Activated naive CD4-positive, alpha-beta T cell treated with anti-CD3 and anti-CD28 coated beads for 36 hours (primary cell): Measurements from ENCODE around the gene TMEM145. TPM values are rescaled to one million over a fixed set of nuclear protein-coding genes. Genes with fewer than 3 reads are reported as not detected.

Experiments
- CTCF ChIA-PET: fragments of 350-600 bp; sonication (Branson Sonifier 250); formaldehyde crosslinking; loops from one replicate; lab custom pipeline; 2021; ENCODE audit warnings: antibody characterized with exemption; lab: Charles Lee
- DNase-seq: peaks from one replicate; pipeline ENCODE4 v3.0.0-alpha.2; 2020
- H3K27ac Mint-ChIP-seq: one replicate; pipeline ENCODE4 v1.8.0; 2021; ENCODE audit warnings: mild to moderate bottlenecking, mixed read lengths
- H3K27me3 Mint-ChIP-seq: one replicate; pipeline ENCODE4 v1.8.0; 2021; ENCODE audit warnings: low read depth, mixed read lengths
- H3K36me3 Mint-ChIP-seq: one replicate; pipeline ENCODE4 v1.8.0; 2021; ENCODE audit warnings: low read depth, mixed read lengths
- H3K4me1 Mint-ChIP-seq: one replicate; pipeline ENCODE4 v1.8.0; 2021; ENCODE audit warnings: low read depth, mixed read lengths
- H3K4me3 Mint-ChIP-seq: one replicate; pipeline ENCODE4 v1.8.0; 2021; ENCODE audit warnings: mild to moderate bottlenecking, moderate library complexity, mixed read lengths
- H3K9me3 Mint-ChIP-seq: one replicate; pipeline ENCODE4 v1.8.0; 2021; ENCODE audit warnings: mixed read lengths
- intact Hi-C: fragments of 100-400 bp; cut with micrococcal nuclease; formaldehyde crosslinking; loops from one replicate; pipeline ENCODE4 v1.15.1; 2023
- total RNA-seq, 2 experiments: library from RNA; stranded (reverse); gene quantifications; one replicate each; pipeline ENCODE4 v1.2.3, GENCODE V29; 2021

The TMEM145 gene
- total RNA-seq, 2 experiments from 2014 or later, result not detected

DNA sequence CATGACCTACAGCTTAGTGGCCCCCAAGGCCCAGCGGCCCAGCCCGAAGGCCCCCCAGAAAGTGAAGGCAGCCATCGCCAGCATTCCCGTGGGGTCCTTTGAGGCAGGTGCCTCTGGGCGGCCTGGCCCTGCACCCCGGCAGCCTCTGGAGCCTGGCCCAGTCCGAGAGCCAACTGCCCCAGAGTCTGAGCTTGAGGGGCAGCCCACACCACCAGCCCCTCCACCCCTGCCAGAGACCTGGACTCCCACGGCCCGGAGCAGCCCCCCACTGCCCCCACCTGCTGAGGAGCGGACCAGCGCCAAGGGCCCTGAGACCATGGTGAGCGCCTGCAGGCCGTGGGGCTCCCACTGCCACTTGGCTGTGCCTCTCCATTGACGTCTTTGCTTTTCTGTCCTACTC lies 20.1 kb upstream of the TMEM145 start:
- intact Hi-C loops, result no loop called here
- H3K27ac Mint-ChIP-seq, result no peak overlapping the region
- no peak for DNase-seq
- no peaks in the 10 kb centered on the region for H3K9me3 Mint-ChIP-seq
- H3K36me3 Mint-ChIP-seq, result peaks cover 9% of the 10 kb centered on the region
- CTCF ChIA-PET, result interaction anchor here (0.6 to 2.3 kb wide), 4 partner anchors 14 to 191 kb away, joined by 3 to 6 read pairs (median 4); no protein-coding TSS in a partner anchor
- no peaks in the 10 kb centered on the region for H3K27me3 Mint-ChIP-seq
- no peak overlapping the region for H3K4me3 Mint-ChIP-seq
- H3K4me1 Mint-ChIP-seq, result peaks cover 4% of the 10 kb centered on the region

DNA sequence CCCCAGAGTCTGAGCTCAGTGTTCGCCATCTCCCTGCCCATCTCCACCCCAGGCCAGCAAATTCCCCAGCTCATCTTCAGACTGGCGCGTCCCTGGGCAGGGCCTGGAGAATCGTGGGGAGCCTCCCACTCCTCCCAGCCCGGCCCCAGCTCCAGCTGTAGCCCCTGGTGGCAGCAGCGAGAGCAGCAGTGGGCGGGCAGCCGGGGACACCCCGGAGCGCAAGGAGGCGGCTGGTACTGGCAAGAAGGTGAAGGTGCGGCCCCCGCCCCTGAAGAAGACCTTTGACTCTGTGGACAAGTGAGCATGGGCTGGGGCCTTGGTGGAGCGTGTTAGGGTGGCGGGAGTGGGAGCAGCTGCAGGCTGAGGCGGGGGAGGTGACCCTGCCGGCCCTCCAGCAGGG lies 19.6 kb upstream of the TMEM145 start:
- Mint-ChIP-seq H3K36me3 (peaks cover 9% of the 10 kb centered on the region), H3K4me1 (peaks cover 4% of the 10 kb centered on the region), H3K9me3 (no peaks in the 10 kb centered on the region), H3K27ac (no peak overlapping the region), H3K4me3 (no peak overlapping the region), H3K27me3 (no peaks in the 10 kb centered on the region)
- no peak for DNase-seq
- CTCF ChIA-PET, result interaction anchor here (0.6 to 1.1 kb wide), 3 partner anchors 38 to 191 kb away, joined by 3 to 4 read pairs (median 4); no protein-coding TSS in a partner anchor
- intact Hi-C loops, result no loop called here

DNA sequence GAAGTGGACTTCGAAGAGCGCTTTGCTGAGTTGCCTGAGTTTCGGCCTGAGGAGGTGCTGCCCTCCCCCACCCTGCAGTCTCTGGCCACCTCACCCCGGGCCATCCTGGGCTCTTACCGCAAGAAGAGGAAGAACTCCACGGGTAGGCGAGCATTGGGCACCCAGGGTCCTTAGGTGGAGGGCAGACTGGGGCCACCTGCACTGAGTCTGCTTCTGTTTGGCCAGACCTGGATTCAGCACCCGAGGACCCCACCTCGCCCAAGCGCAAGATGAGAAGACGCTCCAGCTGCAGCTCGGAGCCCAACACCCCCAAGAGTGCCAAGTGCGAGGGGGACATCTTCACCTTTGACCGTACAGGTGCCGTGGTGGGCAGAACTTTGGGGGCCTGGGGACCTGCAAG lies 19.2 kb upstream of the TMEM145 start:
- CTCF ChIA-PET, result interaction anchor here (1.1 kb wide), 1 partner anchor 192 kb away, joined by 3 read pairs; no protein-coding TSS in a partner anchor
- Mint-ChIP-seq H3K4me1 (peaks cover 4% of the 10 kb centered on the region), H3K9me3 (no peaks in the 10 kb centered on the region), H3K36me3 (peaks cover 9% of the 10 kb centered on the region), H3K4me3 (no peak overlapping the region), H3K27ac (no peak overlapping the region), H3K27me3 (no peaks in the 10 kb centered on the region)
- DNase-seq, result no peak
- intact Hi-C loops, result no loop called here

DNA sequence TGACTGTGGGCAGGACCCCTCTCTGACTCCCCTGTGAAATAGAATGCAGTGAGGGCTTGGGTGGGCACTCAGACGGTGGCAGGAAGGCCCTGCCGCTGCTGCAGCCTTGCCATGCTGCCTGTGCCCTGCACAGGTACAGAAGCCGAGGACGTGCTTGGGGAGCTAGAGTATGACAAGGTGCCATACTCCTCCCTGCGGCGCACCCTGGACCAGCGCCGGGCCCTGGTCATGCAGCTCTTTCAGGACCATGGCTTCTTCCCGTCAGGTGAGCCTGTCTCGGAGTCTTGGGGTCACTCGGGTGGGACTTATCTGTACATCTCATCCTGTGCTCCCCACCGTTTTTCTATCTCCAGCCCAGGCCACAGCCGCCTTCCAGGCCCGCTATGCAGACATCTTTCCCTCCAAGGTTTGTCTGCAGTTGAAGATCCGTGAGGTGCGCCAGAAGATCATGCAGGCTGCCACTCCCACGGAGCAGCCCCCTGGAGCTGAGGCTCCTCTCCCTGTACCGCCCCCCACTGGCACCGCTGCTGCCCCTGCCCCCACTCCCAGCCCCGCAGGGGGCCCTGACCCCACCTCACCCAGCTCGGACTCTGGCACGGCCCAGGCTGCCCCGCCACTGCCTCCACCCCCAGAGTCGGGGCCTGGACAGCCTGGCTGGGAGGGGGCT lies 18.5 kb upstream of the TMEM145 start:
- H3K36me3 Mint-ChIP-seq, result peaks cover 9% of the 10 kb centered on the region

DNA sequence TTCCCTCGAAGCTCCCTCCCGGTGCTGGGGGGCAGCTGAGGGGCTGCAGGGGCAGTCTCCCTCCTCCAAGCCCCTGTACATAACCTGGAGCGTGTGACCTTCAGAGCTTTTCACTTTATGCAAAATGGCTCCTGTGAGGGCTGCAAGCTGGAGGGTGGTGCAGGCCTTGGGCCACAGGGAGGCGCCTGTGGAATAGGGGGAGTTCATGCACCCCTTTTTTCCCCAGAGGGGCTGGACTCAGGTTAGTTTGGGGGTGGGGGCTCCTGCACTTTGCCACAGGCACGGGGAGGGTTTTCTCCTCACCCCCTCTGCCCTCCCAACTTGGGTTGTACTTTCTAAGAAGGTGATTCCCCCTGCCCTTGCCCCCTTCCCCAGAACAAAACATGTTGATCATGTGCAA lies 17.8 kb upstream of the TMEM145 start:
- CTCF ChIA-PET, result interaction anchor here (1.3 to 1.8 kb wide), 3 partner anchors 10 to 163 kb away, joined by 4 to 6 read pairs (median 4); partner anchors contain the start of gene POU2F2
- H3K27ac Mint-ChIP-seq, result no peak overlapping the region
- H3K9me3 Mint-ChIP-seq, result no peaks in the 10 kb centered on the region
- intact Hi-C loops, result no loop called here
- H3K27me3 Mint-ChIP-seq, result no peaks in the 10 kb centered on the region
- peaks cover 7% of the 10 kb centered on the region for H3K36me3 Mint-ChIP-seq
- no peak for DNase-seq
- H3K4me3 Mint-ChIP-seq, result no peak overlapping the region
- H3K4me1 Mint-ChIP-seq, result peaks cover 4% of the 10 kb centered on the region

More for the DNA sequence above, 18.5 kb upstream of the TMEM145 start:
- H3K4me3 Mint-ChIP-seq, result no peak overlapping the region
- no peak overlapping the region for H3K27ac Mint-ChIP-seq
- no peaks in the 10 kb centered on the region for H3K27me3 Mint-ChIP-seq
- CTCF ChIA-PET, result interaction anchor here (1.3 to 1.8 kb wide), 2 partner anchors 9 to 162 kb away, joined by 4 read pairs; partner anchors contain the start of gene POU2F2
- no peaks in the 10 kb centered on the region for H3K9me3 Mint-ChIP-seq
- peaks cover 4% of the 10 kb centered on the region for H3K4me1 Mint-ChIP-seq
- intact Hi-C loops, result no loop called here
- no peak for DNase-seq

DNA sequence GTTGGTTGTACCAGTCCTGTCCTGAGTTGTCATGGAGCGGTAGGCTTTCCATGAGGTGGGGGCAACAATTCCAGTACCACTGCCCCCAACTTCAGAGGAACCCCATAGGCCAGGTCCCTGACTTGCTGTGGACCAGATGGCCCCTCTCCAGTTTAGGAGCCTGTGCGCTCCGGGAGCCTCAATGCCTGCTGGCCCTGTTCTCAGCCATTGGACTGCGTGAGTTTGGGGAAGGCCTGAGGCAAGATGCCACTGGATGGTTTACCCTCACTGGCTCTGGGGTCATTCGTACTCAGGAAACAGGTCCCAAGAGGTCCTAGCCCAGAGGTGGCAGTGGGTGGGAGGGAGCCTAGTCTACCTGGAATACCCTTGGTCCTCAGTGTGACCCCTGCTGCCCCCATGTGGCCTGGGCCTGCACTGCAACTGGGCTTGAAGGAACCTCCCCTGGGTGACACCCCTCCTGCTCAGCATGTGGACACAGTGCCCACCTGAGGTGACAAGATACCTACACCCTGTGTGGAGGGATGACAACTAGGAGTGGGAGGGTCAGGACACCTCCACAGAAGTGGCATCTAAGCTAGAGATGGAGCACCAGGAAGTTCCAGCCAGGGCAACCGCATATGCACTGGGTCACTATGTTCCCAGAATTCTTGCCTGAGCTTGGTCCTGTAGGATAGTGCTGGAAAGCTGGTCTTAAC lies 17.1 kb upstream of the TMEM145 start:
- H3K9me3 Mint-ChIP-seq, result no peaks in the 10 kb centered on the region
- no peaks in the 10 kb centered on the region for H3K27me3 Mint-ChIP-seq
- no peak overlapping the region for H3K27ac Mint-ChIP-seq
- CTCF ChIA-PET, result interaction anchor here (0.8 to 1.9 kb wide), 12 partner anchors 9 to 191 kb away, joined by 3 to 8 read pairs (median 4); partner anchors contain the start of genes POU2F2 and ZNF526
- intact Hi-C loops, result loop anchor here (1.0 to 2.0 kb wide), 2 partner anchors 13 to 163 kb away; no protein-coding TSS in a partner anchor
- H3K4me1 Mint-ChIP-seq, result peaks cover 4% of the 10 kb centered on the region
- no peak overlapping the region for H3K4me3 Mint-ChIP-seq
- peaks cover 7% of the 10 kb centered on the region for H3K36me3 Mint-ChIP-seq
- DNase-seq, result peak; percentile 95

DNA sequence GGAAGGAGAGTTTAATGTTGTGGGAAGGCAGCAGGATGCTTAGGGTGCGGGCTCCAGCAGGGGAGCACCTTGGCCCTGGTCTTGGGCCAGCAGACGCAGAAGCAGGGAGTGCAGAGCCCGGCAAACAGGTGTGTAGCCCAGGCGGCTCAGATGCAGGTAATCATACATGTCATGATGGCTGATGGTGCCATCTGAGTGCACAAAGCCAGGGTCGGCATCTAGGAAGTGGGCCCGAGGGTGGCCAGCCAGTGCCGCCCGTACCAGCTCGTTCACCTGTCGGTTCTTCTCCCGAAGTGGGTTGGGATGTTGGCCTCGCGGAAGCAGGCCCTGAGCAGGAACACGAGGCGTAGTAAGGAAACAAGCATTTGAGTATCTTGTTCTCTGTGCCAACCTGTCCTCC lies 16.1 kb upstream of the TMEM145 start:
- Mint-ChIP-seq H3K27me3 (no peaks in the 10 kb centered on the region), H3K4me1 (peaks cover 8% of the 10 kb centered on the region), H3K9me3 (no peaks in the 10 kb centered on the region), H3K36me3 (no peaks in the 10 kb centered on the region), H3K4me3 (no peak overlapping the region), H3K27ac (no peak overlapping the region)
- intact Hi-C loops, result loop anchor here (2.0 kb wide), 1 partner anchor 14 kb away; no protein-coding TSS in a partner anchor
- no peak for DNase-seq
- CTCF ChIA-PET, result interaction anchor here (1.0 to 1.9 kb wide), 8 partner anchors 10 to 189 kb away, joined by 3 to 8 read pairs (median 4); no protein-coding TSS in a partner anchor

DNA sequence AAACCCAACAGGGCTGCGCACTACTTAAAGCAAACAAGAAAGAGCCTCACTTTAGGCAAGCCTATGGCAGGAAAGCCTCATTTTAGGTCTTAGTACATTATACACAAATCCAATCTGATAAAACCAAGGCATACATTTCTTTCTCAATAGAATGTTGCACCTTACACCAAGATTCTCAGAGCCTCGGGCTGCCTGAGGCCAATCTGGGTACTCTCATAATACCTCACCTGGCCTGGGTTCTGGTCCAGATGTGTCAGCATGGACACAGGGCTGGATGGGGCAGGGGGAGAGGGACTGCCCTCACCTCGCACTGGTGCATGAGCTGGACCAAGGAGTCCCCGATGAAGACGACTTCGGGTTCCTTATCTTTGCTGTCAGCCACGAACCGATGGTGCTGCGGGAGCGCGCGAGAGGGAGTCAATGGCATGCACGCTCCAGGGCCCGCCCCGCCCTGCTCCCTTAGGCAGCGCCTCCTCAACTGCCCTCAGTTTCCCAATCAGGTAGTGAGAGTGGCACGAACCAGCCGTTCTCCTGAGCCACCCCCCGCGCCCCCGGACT lies 11.4 kb upstream of the TMEM145 start, which contains the start of gene PRR19:
Gene PRR19, plus strand, starts transcription at position 487 of the 558 bp plus-strand sequence. CDS start 7,453 bp downstream, outside the sequence.
- H3K27me3 Mint-ChIP-seq, result no peaks in the 10 kb centered on the region
- H3K36me3 Mint-ChIP-seq, result no peaks in the 10 kb centered on the region
- intact Hi-C loops, result loop anchor here (1.0 to 2.0 kb wide), 5 partner anchors 24 to 122 kb away; partner anchors contain the start of genes DEDD2 and MEGF8
- no peak for DNase-seq
- peak within 1 kb of the TSS; percentile 85 for H3K27ac Mint-ChIP-seq
- no peaks in the 10 kb centered on the region for H3K9me3 Mint-ChIP-seq
- CTCF ChIA-PET, result interaction anchor here (0.7 to 1.0 kb wide), 2 partner anchors 23 to 352 kb away, joined by 3 to 4 read pairs; no protein-coding TSS in a partner anchor
- H3K4me3 Mint-ChIP-seq, result peak within 1 kb of the TSS; percentile 85
- H3K4me1 Mint-ChIP-seq, result peaks cover 19% of the 10 kb centered on the region

GRCh38 chr19:42303101-42303464 lies 10.0 kb upstream of the TMEM145 start:
- DNase-seq, result no peak
- Mint-ChIP-seq H3K4me3 (peak overlapping the region; percentile 85), H3K9me3 (no peaks in the 10 kb centered on the region), H3K27ac (peak overlapping the region; percentile 85), H3K27me3 (no peaks in the 10 kb centered on the region), H3K36me3 (no peaks in the 10 kb centered on the region), H3K4me1 (peaks cover 19% of the 10 kb centered on the region)
- intact Hi-C loops, result loop anchor here (2.0 kb wide), 1 partner anchor 86 kb away; the partner anchor contains the start of gene DEDD2
- CTCF ChIA-PET, result interaction anchor here (0.6 to 1.0 kb wide), 3 partner anchors 24 to 126 kb away, joined by 3 to 4 read pairs (median 4); no protein-coding TSS in a partner anchor

DNA sequence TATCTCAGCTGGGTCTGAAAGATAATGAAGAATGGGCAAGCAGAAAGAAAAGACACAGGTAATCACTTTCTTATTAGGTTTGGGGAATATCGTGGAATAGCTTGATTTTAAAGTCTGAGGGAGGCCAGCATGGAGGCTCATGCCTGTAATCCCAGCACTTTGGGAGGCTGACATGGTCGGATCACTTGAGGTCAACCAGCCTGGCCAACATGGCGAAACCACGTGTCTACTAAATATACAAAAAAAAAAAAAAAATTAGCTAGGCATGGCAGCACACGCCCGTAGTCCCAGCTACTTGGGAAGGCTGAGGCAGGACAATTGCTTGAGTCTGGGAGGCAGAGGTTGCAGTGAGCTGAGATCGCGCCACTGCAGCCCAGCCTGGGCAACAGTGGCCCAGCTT lies 9.2 kb upstream of the TMEM145 start:
- CTCF ChIA-PET, result interaction anchor here (0.6 to 0.8 kb wide), 3 partner anchors 51 to 117 kb away, joined by 3 to 5 read pairs (median 4); no protein-coding TSS in a partner anchor
- Mint-ChIP-seq H3K4me3 (no peak overlapping the region), H3K27ac (no peak overlapping the region), H3K27me3 (no peaks in the 10 kb centered on the region), H3K9me3 (no peaks in the 10 kb centered on the region), H3K4me1 (peaks cover 19% of the 10 kb centered on the region), H3K36me3 (no peaks in the 10 kb centered on the region)
- DNase-seq, result no peak
- intact Hi-C loops, result loop anchor here (2.0 kb wide), 1 partner anchor 87 kb away; the partner anchor contains the start of gene DEDD2

- Mint-ChIP-seq H3K27ac (no peak overlapping the region), H3K4me1 (peaks cover 13% of the 10 kb centered on the region), H3K9me3 (no peaks in the 10 kb centered on the region), H3K36me3 (no peaks in the 10 kb centered on the region), H3K4me3 (no peak overlapping the region), H3K27me3 (no peaks in the 10 kb centered on the region)
- CTCF ChIA-PET, result no interaction called here
- intact Hi-C loops, result no loop called here
- no peak for DNase-seq
Observed at GRCh38 chr19:42306646-42307045, 6.5 kb upstream of the TMEM145 start.
